COLO668 (cell line): ENCODE measurements around the gene AFF3.
"Not testable (repeated sequence)": the region's sequence is repeated elsewhere in the genome, so short reads cannot be mapped to it uniquely, and the experiment has no call there.

Source experiments
- DNase-seq: peaks from one replicate; lab custom pipeline; 2025; ENCODE audit not compliant: unreplicated experiment; lab: John Stamatoyannopoulos, UW

The AFF3 gene

GRCh38 chr2:99520813-99521212, 621.6 kb downstream of the AFF3 start:
- no peak for DNase-seq

- no peak for DNase-seq
Measured at GRCh38 chr2:99520195-99520594, 622.2 kb downstream of the AFF3 start.

DNA sequence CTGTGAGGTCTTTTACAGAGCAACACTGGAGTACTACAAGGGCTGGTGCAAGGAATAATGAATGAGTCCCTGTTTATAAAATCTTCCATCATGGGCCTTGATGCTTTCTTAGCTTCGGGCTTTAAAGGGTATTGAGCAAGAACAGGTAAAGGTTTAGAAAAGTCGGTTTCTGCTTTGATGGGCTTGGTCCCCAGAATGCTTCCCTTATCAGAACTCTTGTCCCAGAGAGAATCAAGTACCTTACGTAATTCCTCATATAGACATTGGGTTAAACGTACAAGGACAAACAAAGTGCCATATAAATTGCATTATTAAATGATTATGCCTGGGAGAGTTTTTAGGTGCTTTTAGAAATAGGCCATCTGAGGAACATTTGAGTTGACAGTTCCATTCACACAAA, 628.0 kb downstream of the AFF3 start:
- no peak for DNase-seq

- DNase-seq: no peak
Measured at GRCh38 chr2:99512181-99512591, 630.2 kb downstream of the AFF3 start.

DNA sequence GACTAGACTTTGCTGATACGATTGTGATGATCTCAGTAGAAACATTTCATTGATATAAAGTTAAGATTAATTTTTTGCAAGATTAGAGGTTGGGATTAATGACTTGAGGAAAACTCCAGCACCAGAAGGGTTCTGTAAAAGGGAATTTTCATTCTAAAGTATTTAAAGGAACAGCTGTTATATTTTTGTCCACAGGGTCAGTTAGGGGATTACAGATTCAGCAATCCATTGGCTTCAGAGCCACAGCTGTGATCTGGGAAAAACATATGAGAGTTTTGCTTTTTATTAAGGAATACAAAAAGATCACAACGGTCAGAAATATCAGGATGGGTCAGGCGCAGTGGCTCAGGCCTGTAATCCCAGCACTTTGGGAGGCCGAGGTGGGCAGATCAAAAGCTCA, 633.0 kb downstream of the AFF3 start:
- no peak for DNase-seq

DNA sequence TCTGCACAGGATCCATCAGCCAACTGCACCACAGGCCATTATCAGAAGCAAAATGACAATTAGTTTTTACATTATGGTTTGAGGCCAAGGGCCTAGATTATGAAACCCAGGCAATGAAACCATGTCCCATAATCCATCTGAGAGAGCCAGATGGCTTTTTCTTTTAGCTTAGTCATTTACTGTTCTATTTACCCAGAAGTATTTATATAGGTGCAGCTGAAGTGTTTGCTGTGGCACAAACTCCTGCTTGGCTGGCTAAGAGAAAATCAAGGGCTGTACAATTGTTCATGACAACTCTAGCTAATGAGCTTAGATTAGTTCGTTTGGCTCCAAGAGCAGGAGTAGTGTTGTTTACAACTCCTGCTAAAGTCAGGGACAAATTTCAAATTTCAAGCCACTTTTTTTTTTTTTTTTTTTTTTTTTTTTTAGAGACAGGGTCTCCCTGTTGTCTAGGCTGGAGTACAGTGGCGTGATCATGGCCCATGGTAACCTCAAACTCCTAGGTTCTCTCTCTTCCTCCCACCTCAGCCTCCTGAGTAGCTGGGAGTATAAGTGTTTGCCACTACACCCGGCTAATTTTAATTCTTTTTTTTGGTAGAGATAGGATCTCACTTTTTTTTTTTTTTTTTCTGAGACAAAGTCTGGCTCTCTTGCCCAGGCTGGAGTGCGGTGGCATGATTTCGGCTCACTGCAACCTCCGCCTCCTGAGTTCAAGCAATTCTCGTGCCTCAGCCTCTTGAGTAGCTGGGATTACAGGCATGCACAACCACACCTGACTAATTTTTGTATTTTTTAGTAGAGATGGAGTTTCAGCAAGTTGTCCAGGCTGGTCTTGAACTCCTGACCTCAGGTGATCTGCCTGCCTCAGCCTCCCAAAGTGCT, 634.2 kb downstream of the AFF3 start:
- DNase-seq: peak; percentile 54

DNA sequence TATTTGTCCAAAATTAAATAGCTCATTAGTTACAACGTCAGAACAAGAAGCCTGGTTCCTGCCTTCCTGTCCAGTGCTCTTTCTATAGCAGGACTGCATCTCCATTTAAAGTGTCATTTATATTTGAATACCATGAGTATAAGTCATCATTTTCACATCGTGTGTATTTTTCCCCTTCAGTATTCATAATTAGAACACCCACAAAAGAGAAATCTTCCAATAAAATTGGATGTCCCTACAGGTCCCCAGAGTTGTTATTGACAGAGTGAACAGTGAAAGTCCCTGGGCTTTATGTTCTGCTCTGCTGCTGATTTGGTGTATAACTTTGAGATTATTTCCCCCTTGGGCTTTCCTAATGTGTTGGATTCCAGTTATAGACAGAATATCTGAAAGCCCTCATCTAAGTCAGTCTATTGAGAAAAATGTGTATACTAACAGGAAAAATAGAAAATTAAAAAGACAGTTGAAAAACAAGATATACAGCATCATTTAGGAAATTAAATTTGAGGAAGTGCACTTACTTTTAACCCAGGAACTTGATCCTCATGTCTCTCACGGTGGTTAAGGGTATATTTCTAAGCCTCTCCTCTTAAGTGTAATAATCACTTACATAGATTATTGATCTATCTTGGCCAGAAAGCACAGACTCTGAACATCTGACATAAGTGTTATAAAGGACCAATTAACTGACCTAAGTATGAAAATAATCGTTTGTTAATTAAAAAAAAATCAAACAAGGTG, 637.4 kb downstream of the AFF3 start:
- DNase-seq: no peak

DNA sequence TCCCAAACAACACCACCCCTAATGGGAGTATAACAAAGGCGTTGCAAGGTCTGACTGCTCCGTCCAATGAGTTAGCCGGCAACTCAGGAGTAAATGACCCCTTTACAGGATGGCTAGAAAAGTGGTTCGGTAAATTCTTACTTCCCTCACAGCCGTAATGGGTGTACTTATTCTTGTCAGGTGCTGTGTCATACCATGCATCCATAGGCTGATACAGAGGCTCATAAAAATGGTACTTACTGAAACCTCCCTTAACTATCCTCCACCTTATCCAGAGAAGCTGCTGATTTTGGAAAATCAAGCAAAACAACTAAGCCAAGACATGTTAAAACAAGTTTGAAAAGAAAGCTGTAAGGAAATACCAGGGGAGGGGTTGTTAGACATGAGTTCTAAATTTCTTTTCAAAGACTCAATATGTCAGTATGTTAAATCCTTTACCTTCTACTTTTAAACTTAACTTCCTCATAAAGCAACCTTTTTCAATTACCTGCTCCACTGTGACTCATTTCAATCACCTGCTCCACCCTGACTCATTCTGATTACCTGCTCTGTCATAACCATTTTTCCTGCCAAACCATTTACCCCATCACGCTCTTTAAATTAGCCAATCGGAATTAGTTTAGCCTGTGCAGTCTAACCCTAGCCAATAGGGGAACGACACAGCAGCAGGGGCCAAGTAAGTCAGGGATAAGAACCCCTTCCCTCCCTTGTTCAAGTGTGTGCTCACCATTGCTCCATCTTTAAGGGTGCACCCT, 638.6 kb downstream of the AFF3 start:
- DNase-seq: not testable (repeated sequence)

- no peak for DNase-seq
Measured at GRCh38 chr2:99496021-99496420, 646.4 kb downstream of the AFF3 start.
